Effector memory CD4-positive, alpha-beta T cell (primary cell): ENCODE data around the gene ABCA8.

Source experiments
- DNase-seq, 3 donors: peaks; one replicate each; pipeline ENCODE4 v3.0.0-alpha.2; 2020
- H3K27ac ChIP-seq: 2 replicates; pipeline ENCODE4 v1.7.0; 2013; ENCODE audit warnings: mild to moderate bottlenecking, low read length, moderate library complexity; ENCODE audit not compliant: insufficient read depth, poor library complexity, severe bottlenecking
- H3K27me3 ChIP-seq: replicated peaks from 2 replicates; pipeline ENCODE4 v1.7.0; 2013; ENCODE audit warnings: mild to moderate bottlenecking, low read length; ENCODE audit not compliant: insufficient read depth, control insufficient read depth, poor library complexity, severe bottlenecking
- H3K36me3 ChIP-seq: 2 replicates; pipeline ENCODE4 v1.7.0; 2013; ENCODE audit warnings: mild to moderate bottlenecking, low read length, moderate library complexity; ENCODE audit not compliant: control insufficient read depth, insufficient read depth
- H3K4me1 ChIP-seq: 2 replicates; pipeline ENCODE4 v1.7.0; 2013; ENCODE audit warnings: low read length, mild to moderate bottlenecking; ENCODE audit not compliant: control insufficient read depth, insufficient read depth, poor library complexity, severe bottlenecking
- H3K4me3 ChIP-seq: 2 replicates; pipeline ENCODE4 v1.7.0; 2013; ENCODE audit warnings: low read length, low read depth, mild to moderate bottlenecking; ENCODE audit not compliant: insufficient read depth, poor library complexity, severe bottlenecking
- H3K9me3 ChIP-seq: 2 replicates; pipeline ENCODE4 v1.7.0; 2013; ENCODE audit warnings: mild to moderate bottlenecking, low read length, moderate library complexity; ENCODE audit not compliant: control insufficient read depth

The ABCA8 gene

DNA sequence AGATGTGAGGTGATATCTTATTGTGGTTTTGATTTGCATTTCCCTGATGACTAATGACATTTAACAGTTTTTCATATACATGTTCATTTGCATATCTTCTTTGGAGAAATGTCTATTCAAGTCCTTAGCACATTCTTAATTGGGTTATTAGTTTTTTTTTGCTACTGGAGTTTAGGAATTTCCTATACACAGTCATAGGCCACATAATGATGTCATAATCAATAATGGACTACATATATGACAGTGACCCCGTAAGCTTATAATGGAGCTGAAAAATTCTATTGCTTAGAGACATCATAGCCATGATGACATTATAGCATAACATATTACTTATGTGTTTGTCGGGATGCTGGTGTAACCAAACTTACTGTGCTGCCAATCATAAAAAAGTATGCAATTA, 83.7 kb downstream of the ABCA8 start:
- DNase-seq, result no peak
- H3K27me3 ChIP-seq, result no peaks in the 10 kb centered on the region
- H3K36me3 ChIP-seq, result no peaks in the 10 kb centered on the region
- no peak overlapping the region for H3K27ac ChIP-seq
- H3K9me3 ChIP-seq, result no peaks in the 10 kb centered on the region
- H3K4me3 ChIP-seq, result no peak overlapping the region
- H3K4me1 ChIP-seq, result no peaks in the 10 kb centered on the region

DNA sequence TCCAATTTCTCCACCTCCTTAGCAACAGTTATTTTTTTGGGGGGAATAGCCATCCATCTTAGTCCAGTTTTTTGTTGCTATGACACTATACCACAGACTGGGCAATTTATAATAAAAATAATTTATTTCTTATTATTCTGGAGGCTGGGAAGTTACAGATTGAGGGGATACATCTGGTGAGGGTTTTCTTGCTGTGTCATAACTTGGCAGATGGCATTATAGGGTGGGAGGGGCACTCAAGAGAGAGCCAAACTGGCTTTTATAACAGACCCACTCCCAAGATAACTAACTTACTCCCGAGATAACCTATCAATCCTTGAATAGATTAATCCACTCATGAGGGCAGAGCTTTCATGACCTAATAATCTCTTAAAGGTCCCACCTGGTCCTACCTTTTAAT, 84.2 kb downstream of the ABCA8 start:
- no peak overlapping the region for H3K27ac ChIP-seq
- H3K4me1 ChIP-seq, result no peaks in the 10 kb centered on the region
- H3K36me3 ChIP-seq, result no peaks in the 10 kb centered on the region
- H3K4me3 ChIP-seq, result no peak overlapping the region
- no peak for DNase-seq
- no peaks in the 10 kb centered on the region for H3K9me3 ChIP-seq
- no peaks in the 10 kb centered on the region for H3K27me3 ChIP-seq

DNA sequence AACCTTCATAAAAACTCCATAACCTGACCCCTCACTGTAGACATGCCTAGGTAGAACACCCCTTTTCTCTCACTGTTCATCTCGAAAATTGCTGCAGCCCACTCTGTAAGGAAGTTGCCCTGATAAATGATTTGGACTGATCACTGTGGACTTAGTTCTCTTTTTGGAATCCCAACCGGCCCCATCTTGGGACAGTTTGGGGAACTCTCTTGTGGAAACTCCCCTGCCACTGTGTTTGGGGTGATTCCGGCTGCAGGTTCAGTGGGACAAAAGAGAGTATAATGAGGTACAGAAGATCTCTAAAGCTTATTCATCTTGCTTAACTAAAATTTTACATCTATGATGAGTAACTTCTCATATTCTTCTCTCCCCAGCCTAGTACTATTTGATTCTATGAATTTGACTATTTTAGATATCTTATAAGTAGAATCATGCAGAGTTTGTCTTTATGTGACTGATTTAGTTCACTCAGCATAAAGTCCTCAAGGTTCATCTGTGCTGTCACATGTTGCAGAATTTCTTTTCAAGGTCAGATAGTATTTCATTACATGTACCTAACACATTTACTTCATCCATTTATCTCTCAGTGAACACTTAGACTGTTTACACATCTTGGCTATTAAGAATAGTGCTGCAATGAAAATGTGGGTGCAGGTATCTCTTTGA, 84.9 kb downstream of the ABCA8 start:
- no peaks in the 10 kb centered on the region for H3K4me1 ChIP-seq

DNA sequence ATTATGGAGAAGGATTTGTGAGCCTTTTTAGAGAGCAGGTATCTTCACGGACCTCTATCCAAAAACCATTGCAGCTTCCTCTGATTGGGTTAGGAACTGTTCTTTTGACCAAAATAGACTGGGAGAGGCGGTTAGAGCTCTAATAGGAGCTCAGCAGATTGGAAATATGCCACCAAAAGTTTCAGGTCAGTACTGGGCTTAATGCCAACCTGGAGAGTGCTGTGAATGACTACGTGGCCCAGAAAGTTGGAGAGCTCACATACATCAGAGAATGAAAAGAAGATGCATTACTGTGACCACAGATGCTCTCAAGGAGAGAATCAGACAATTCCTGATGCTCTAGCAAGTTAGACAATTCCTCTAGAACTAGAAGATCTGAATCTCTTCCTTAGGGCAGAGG, 86.5 kb downstream of the ABCA8 start:
- H3K27me3 ChIP-seq, result no peaks in the 10 kb centered on the region
- H3K36me3 ChIP-seq, result no peaks in the 10 kb centered on the region
- H3K27ac ChIP-seq, result no peak overlapping the region
- no peaks in the 10 kb centered on the region for H3K4me1 ChIP-seq
- no peaks in the 10 kb centered on the region for H3K9me3 ChIP-seq
- no peak for DNase-seq
- H3K4me3 ChIP-seq, result no peak overlapping the region

More for the DNA sequence above, 84.9 kb downstream of the ABCA8 start:
- Histone ChIP-seq H3K4me3 (no peak overlapping the region), H3K27ac (no peak overlapping the region), H3K9me3 (no peaks in the 10 kb centered on the region), H3K36me3 (no peaks in the 10 kb centered on the region), H3K27me3 (no peaks in the 10 kb centered on the region)
- DNase-seq, result no peak

DNA sequence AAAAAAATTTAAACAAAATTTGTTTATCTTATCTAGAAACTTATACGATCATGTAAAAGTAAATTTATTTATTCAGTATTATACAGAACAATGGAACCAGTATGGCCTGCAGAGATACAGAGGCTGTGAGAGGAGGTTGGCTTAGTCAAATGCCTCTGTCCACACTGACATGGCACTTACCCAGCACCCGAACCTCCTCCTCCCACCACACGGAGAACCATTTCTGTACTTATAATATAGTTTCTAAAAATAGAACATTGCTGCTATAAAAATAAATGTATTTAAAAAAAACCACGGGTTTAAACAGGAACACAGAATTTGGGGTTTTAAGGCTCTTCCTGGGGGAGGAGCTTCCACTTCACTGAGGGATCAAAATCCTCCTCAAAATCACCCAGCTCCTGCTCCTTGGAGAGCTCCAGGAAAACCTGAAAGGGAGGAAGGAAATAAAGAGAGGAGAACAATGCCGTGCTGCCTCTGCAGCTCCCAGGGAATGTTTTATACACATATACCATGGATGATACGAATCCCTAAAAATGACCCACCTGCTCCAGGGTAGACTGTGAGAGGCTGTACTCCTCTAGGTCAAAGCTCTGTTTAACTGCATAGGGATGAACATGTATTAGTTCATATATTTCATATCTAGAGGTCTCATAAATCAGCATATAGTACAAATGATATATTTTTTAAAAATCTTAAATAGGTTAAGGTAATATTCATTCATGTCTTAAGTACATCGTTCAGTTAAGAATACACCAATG, 87.3 kb downstream of the ABCA8 start:
- Histone ChIP-seq H3K4me1 (no peaks in the 10 kb centered on the region), H3K27me3 (no peaks in the 10 kb centered on the region), H3K4me3 (no peak overlapping the region), H3K27ac (no peak overlapping the region), H3K36me3 (no peaks in the 10 kb centered on the region), H3K9me3 (no peaks in the 10 kb centered on the region)
- DNase-seq, result no peak

DNA sequence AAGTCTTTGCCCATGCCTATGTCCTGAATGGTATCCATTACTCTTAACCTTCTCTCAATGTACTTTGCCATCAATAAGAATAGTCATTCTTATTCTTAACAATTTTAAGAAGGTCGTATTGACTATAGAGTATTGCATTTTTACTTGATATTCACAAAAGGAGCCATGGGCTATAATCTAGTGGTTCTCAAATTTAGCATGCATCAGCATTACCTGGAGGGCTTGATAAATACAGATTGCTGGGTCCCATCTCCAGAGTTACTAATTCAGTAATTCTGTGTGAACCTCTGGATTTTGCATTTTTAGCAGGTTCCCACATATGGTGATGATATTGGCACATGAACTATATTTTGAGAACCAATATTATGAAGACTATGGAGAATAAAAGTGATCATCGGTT, 89.6 kb downstream of the ABCA8 start:
- Histone ChIP-seq H3K4me1 (no peaks in the 10 kb centered on the region), H3K4me3 (no peak overlapping the region), H3K27me3 (no peaks in the 10 kb centered on the region), H3K36me3 (no peaks in the 10 kb centered on the region), H3K27ac (no peak overlapping the region), H3K9me3 (no peaks in the 10 kb centered on the region)
- DNase-seq, result no peak

DNA sequence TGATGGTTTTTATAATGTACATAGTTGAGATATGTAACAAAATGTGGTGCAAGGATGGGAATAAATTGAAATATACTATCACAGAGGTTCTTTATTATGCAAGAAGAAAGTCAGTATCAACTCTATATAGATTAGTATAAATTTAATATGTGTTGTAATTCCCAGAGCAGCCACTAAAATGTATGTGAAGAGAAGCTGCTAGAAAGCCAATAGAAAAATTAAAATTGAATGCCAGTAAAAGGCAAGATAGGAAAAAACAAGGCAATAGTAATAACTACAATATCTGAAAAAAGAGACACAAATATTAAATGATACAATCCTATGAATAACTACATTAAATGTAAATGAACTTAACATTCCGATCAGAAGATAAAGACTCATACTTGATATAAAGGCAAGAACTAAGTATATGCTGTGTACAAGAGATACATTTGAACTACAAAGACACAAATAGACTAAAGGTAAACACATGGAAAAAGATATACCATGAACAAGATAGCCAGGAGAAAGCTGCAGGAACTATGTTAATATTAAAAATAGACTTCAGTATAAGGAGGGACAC, 92.0 kb downstream of the ABCA8 start:
- Histone ChIP-seq H3K27me3 (no peaks in the 10 kb centered on the region), H3K36me3 (no peaks in the 10 kb centered on the region), H3K4me3 (no peak overlapping the region), H3K9me3 (no peaks in the 10 kb centered on the region), H3K27ac (no peak overlapping the region), H3K4me1 (no peaks in the 10 kb centered on the region)
- no peak for DNase-seq

DNA sequence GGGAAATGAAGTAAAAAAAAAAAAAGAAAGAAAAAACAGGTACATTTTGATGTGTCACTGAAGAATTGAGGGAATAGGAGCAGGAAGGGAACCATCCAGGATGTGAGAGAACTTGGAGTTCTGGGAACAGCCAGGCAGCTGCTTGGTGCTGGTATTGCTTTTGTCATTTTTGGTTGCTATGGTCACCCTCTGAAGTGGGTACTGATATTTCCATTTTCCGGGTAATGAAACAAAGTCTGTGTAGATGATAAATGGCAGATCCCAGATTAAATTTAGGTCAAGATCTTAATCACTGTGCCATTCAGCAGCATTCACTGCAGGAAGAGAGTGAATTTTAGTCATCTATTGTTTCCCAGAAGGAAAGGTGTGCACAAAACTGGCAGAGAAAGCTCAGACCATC, 93.6 kb downstream of the ABCA8 start:
- Histone ChIP-seq H3K27ac (no peak overlapping the region), H3K4me3 (no peak overlapping the region), H3K27me3 (no peaks in the 10 kb centered on the region), H3K36me3 (no peaks in the 10 kb centered on the region), H3K4me1 (no peaks in the 10 kb centered on the region), H3K9me3 (no peaks in the 10 kb centered on the region)
- DNase-seq, result no peak

DNA sequence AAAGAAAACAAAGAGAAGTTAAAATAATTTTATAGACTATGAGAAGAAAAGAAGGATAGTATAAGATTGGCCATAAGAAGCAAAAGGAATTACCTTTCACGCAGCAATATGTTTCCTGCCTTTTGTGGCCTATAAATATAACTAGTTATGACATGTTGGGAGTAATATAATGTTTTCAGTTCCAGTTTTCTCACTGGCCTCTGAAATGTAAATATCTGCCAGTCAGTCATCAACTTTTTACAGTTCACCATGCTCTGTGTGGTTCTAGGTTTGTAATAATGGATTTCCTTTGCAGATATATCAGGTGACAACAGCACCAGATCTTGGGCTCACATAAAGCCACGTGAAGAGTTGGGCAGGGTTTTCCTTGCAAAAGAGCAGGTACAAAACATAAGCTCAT, 94.3 kb downstream of the ABCA8 start:
- H3K36me3 ChIP-seq, result no peaks in the 10 kb centered on the region
- no peak for DNase-seq
- H3K4me3 ChIP-seq, result no peak overlapping the region
- no peaks in the 10 kb centered on the region for H3K9me3 ChIP-seq
- no peak overlapping the region for H3K27ac ChIP-seq
- H3K4me1 ChIP-seq, result no peaks in the 10 kb centered on the region
- H3K27me3 ChIP-seq, result no peaks in the 10 kb centered on the region

DNA sequence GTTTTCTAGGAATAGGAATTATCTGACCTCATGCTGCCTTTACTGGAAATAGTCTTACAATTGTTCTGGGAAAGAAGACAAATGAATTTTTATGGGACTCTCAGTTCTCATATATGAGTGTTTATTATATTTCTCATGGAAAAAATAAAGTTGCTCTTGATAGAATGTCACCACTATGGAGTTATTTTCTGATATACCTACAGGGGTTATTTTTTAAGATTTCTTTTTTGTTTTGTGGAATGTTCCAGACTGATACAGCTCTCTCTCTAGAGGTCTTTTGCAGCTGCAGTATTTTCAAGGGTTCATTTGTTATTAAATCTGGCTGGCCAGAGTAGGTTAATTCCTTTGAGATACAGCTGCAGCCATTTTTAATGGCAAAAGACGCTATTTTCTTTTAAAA, 100.7 kb downstream of the ABCA8 start:
- Histone ChIP-seq H3K4me1 (no peaks in the 10 kb centered on the region), H3K27me3 (no peaks in the 10 kb centered on the region), H3K27ac (no peak overlapping the region), H3K36me3 (no peaks in the 10 kb centered on the region), H3K4me3 (no peak overlapping the region), H3K9me3 (no peaks in the 10 kb centered on the region)
- no peak for DNase-seq
